Measurements from ENCODE around the gene SFMBT1.

DNA sequence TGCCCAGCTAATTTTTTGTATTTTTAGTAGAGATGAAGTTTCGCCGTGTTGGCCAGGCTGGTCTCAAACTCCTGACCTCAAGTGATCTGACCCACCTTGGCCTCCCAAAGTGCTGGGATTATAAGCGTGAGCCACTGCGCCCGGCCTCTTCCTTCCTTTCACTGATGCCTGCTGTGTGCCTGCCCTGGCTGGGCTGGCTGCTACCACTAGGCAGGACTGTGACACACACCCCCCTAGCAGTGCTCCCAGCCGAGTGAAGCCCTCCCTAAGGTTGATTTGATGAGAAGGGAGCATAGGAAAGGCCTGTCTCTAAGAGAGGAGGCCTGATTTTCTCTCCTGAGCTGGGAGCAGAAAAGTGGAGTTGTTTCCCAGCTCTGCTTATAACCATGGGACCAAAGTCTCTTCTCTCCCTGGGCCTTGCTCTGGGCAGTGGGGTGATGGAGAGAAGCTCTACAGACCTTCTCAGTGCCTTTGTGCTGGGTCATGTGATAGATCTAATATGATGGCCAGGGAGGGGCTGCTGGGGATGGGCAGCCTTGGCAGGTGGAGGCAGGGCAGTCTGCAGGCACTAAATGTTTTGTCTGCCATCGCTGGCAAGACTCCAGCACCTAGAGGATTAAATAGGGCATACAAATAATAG lies 20.1 kb upstream of the SFMBT1 start:
- TF ChIP-seq, protein P1, sequence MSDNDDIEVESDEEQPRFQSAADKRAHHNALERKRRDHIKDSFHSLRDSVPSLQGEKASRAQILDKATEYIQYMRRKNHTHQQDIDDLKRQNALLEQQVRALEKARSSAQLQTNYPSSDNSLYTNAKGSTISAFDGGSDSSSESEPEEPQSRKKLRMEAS (IDR thresholded peaks at IDR 0.05): no peak
- TF ChIP-seq POLR2A (IDR thresholded peaks at IDR 0.05; ENCODE audit: low read length): no peak
- TF ChIP-seq, protein P2, sequence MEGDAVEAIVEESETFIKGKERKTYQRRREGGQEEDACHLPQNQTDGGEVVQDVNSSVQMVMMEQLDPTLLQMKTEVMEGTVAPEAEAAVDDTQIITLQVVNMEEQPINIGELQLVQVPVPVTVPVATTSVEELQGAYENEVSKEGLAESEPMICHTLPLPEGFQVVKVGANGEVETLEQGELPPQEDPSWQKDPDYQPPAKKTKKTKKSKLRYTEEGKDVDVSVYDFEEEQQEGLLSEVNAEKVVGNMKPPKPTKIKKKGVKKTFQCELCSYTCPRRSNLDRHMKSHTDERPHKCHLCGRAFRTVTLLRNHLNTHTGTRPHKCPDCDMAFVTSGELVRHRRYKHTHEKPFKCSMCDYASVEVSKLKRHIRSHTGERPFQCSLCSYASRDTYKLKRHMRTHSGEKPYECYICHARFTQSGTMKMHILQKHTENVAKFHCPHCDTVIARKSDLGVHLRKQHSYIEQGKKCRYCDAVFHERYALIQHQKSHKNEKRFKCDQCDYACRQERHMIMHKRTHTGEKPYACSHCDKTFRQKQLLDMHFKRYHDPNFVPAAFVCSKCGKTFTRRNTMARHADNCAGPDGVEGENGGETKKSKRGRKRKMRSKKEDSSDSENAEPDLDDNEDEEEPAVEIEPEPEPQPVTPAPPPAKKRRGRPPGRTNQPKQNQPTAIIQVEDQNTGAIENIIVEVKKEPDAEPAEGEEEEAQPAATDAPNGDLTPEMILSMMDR (IDR thresholded peaks at IDR 0.05): no peak
- TF ChIP-seq EP300 (IDR thresholded peaks at IDR 0.05): no peak
- no peak for TF ChIP-seq BHLHE40 (IDR thresholded peaks at IDR 0.05; ENCODE audit: low read depth, low read length)
- no peak for TF ChIP-seq ESRRA (IDR thresholded peaks at IDR 0.05; ENCODE audit: borderline replicate concordance, low read length)
- TF ChIP-seq, protein P3, sequence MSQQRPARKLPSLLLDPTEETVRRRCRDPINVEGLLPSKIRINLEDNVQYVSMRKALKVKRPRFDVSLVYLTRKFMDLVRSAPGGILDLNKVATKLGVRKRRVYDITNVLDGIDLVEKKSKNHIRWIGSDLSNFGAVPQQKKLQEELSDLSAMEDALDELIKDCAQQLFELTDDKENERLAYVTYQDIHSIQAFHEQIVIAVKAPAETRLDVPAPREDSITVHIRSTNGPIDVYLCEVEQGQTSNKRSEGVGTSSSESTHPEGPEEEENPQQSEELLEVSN (IDR thresholded peaks at IDR 0.05; ENCODE audit: borderline replicate concordance, low read depth): no peak
- TF ChIP-seq, protein P4, sequence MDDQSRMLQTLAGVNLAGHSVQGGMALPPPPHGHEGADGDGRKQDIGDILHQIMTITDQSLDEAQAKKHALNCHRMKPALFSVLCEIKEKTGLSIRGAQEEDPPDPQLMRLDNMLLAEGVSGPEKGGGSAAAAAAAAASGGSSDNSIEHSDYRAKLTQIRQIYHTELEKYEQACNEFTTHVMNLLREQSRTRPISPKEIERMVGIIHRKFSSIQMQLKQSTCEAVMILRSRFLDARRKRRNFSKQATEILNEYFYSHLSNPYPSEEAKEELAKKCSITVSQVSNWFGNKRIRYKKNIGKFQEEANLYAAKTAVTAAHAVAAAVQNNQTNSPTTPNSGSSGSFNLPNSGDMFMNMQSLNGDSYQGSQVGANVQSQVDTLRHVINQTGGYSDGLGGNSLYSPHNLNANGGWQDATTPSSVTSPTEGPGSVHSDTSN (IDR thresholded peaks at IDR 0.05): no peak
- no peak for TF ChIP-seq MYC (IDR thresholded peaks at IDR 0.05; ENCODE audit: borderline replicate concordance, low read length)
- TF ChIP-seq RAD21 (conservative IDR thresholded peaks at IDR 0.05 in 1 of 2, IDR thresholded peaks at IDR 0.05 in 1 of 2): no peak
- TF ChIP-seq, protein P5, sequence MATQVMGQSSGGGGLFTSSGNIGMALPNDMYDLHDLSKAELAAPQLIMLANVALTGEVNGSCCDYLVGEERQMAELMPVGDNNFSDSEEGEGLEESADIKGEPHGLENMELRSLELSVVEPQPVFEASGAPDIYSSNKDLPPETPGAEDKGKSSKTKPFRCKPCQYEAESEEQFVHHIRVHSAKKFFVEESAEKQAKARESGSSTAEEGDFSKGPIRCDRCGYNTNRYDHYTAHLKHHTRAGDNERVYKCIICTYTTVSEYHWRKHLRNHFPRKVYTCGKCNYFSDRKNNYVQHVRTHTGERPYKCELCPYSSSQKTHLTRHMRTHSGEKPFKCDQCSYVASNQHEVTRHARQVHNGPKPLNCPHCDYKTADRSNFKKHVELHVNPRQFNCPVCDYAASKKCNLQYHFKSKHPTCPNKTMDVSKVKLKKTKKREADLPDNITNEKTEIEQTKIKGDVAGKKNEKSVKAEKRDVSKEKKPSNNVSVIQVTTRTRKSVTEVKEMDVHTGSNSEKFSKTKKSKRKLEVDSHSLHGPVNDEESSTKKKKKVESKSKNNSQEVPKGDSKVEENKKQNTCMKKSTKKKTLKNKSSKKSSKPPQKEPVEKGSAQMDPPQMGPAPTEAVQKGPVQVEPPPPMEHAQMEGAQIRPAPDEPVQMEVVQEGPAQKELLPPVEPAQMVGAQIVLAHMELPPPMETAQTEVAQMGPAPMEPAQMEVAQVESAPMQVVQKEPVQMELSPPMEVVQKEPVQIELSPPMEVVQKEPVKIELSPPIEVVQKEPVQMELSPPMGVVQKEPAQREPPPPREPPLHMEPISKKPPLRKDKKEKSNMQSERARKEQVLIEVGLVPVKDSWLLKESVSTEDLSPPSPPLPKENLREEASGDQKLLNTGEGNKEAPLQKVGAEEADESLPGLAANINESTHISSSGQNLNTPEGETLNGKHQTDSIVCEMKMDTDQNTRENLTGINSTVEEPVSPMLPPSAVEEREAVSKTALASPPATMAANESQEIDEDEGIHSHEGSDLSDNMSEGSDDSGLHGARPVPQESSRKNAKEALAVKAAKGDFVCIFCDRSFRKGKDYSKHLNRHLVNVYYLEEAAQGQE (IDR thresholded peaks at IDR 0.05): no peak
- no peak for TF ChIP-seq NR3C1 (IDR thresholded peaks at IDR 0.05)
